SK-N-SH treated with all-trans-retinoic acid at 6 μM for 48 hours (cell line): ENCODE results near the gene ACOT13.
"Not testable (repeated sequence)": the region's sequence is repeated elsewhere in the genome, so short reads cannot be mapped to it uniquely, and the experiment has no call there.

Experiments used
- ATAC-seq: fragments of 200-7000 bp; cut with Tn5 transposase; 3 replicates; pipeline ENCODE4 v1.9.1; 2020; ENCODE audit warnings: mild to moderate bottlenecking, moderate library complexity
- ARNTL ChIP-seq: fragments of 450-650 bp; formaldehyde crosslinking; IDR thresholded peaks from 2 replicates; pipeline ENCODE4 v1.5.0; 2020; ENCODE audit warnings: low read depth, mild to moderate bottlenecking, moderate library complexity, borderline replicate concordance
- BACH2 ChIP-seq: fragments of 250-450 bp; sonication (Bioruptor Pico); IDR thresholded peaks from 2 replicates; pipeline ENCODE4 v1.9.0; 2021; ENCODE audit warnings: mild to moderate bottlenecking, borderline replicate concordance
- CREB5 ChIP-seq: fragments of 250-450 bp; sonication (Bioruptor Pico); IDR thresholded peaks from 2 replicates; pipeline ENCODE4 v1.5.1; 2020; ENCODE audit warnings: low read depth, mild to moderate bottlenecking, moderate library complexity
- CSDC2 ChIP-seq: fragments of 250-450 bp; sonication (Bioruptor Pico); IDR thresholded peaks from 2 replicates; pipeline ENCODE4 v1.5.0; 2020; ENCODE audit warnings: mild to moderate bottlenecking, moderate library complexity
- ESRRG ChIP-seq: fragments of 250-450 bp; sonication (Bioruptor Pico); IDR thresholded peaks from 2 replicates; pipeline ENCODE4 v1.6.1; 2021; ENCODE audit warnings: mild to moderate bottlenecking
- GLIS3 ChIP-seq: fragments of 250-450 bp; sonication (Bioruptor Pico); IDR thresholded peaks from 2 replicates; pipeline ENCODE4 v1.5.0; 2020; ENCODE audit warnings: mild to moderate bottlenecking, moderate library complexity
- ISL1 ChIP-seq: fragments of 250-450 bp; sonication (Bioruptor Pico); IDR thresholded peaks from 2 replicates; pipeline ENCODE4 v2.1.2; 2022; ENCODE audit warnings: mild to moderate bottlenecking, moderate library complexity
- OSR1 ChIP-seq: fragments of 250-450 bp; sonication (Bioruptor Pico); IDR thresholded peaks from 2 replicates; pipeline ENCODE4 v1.8.0; 2022; ENCODE audit warnings: moderate library complexity, mild to moderate bottlenecking, inconsistent platforms
- PATZ1 ChIP-seq: fragments of 250-450 bp; sonication (Bioruptor Pico); IDR thresholded peaks from 2 replicates; pipeline ENCODE4 v1.8.0; 2020; ENCODE audit warnings: mild to moderate bottlenecking, moderate library complexity, borderline replicate concordance
- POU6F1 ChIP-seq: fragments of 250-450 bp; sonication (Bioruptor Pico); IDR thresholded peaks from 2 replicates; pipeline ENCODE4 v1.8.0; 2021; ENCODE audit warnings: low read depth, mild to moderate bottlenecking, moderate library complexity, borderline replicate concordance
- PPARA ChIP-seq: fragments of 250-450 bp; sonication (Bioruptor Pico); IDR thresholded peaks from 2 replicates; pipeline ENCODE4 v1.5.0; 2020; ENCODE audit warnings: mild to moderate bottlenecking, borderline replicate concordance
- RARB ChIP-seq: fragments of 250-450 bp; sonication (Bioruptor Pico); IDR thresholded peaks from 2 replicates; pipeline ENCODE4 v1.8.0; 2021; ENCODE audit warnings: mild to moderate bottlenecking, moderate library complexity
- SNAI2 ChIP-seq: fragments of 250-450 bp; sonication (Bioruptor Pico); IDR thresholded peaks from 2 replicates; pipeline ENCODE4 v1.5.0; 2020; ENCODE audit warnings: mild to moderate bottlenecking, moderate library complexity
- TCF4 ChIP-seq: fragments of 250-450 bp; sonication (Bioruptor Pico); IDR thresholded peaks from 2 replicates; pipeline ENCODE4 v1.8.0; 2021; ENCODE audit warnings: mild to moderate bottlenecking, moderate library complexity, borderline replicate concordance
- TOX ChIP-seq: fragments of 250-450 bp; sonication (Bioruptor Pico); IDR thresholded peaks from 2 replicates; pipeline ENCODE4 v1.8.0; 2021; ENCODE audit warnings: mild to moderate bottlenecking, moderate library complexity, borderline replicate concordance
- TSHZ2 ChIP-seq: fragments of 250-450 bp; sonication (Bioruptor Pico); IDR thresholded peaks from 2 replicates; pipeline ENCODE4 v1.5.0; 2020; ENCODE audit warnings: mild to moderate bottlenecking, moderate library complexity
- ZC3H10 ChIP-seq: fragments of 250-450 bp; sonication (Bioruptor Pico); IDR thresholded peaks from 2 replicates; pipeline ENCODE4 v1.5.1; 2021; ENCODE audit warnings: mild to moderate bottlenecking, moderate library complexity
- ZFP3 ChIP-seq: fragments of 250-450 bp; sonication (Bioruptor Pico); IDR thresholded peaks from 2 replicates; pipeline ENCODE4 v1.5.0; 2020; ENCODE audit warnings: mild to moderate bottlenecking, moderate library complexity
- ZFP30 ChIP-seq: fragments of 450-650 bp; formaldehyde crosslinking; IDR thresholded peaks from 2 replicates; pipeline ENCODE4 v1.5.0; 2022; ENCODE audit warnings: mild to moderate bottlenecking, moderate library complexity
- ZNF565 ChIP-seq: fragments of 450-650 bp; formaldehyde crosslinking; conservative IDR thresholded peaks from 2 replicates; pipeline ENCODE4 v1.5.0; 2020; ENCODE audit warnings: low read depth, mild to moderate bottlenecking, moderate library complexity
- ZNF70 ChIP-seq: fragments of 450-650 bp; formaldehyde crosslinking; IDR thresholded peaks from 2 replicates; pipeline ENCODE4 v1.5.0; 2020; ENCODE audit warnings: mild to moderate bottlenecking, moderate library complexity
- ZNF8 ChIP-seq: fragments of 450-650 bp; formaldehyde crosslinking; IDR thresholded peaks from 2 replicates; pipeline ENCODE4 v1.5.0; 2020; ENCODE audit warnings: mild to moderate bottlenecking, moderate library complexity

ACOT13 gene

GRCh38 chr6:24672620-24673182 is 5.8 kb downstream of the ACOT13 start:
- ATAC-seq: no peak
- TF ChIP-seq CREB5 (CRISPR knock-in tag) (no peak), CSDC2 (CRISPR knock-in tag) (no peak), POU6F1 (no peak), OSR1 (no peak), ZFP3 (CRISPR knock-in tag) (no peak), ZC3H10 (CRISPR knock-in tag) (no peak), SNAI2 (CRISPR knock-in tag) (no peak), TSHZ2 (no peak)

GRCh38 chr6:24673625-24674024 is 6.7 kb downstream of the ACOT13 start:
- TF ChIP-seq ESRRG (CRISPR knock-in tag) (no peak), ZFP3 (CRISPR knock-in tag) (no peak), ARNTL (CRISPR knock-in tag) (no peak), ZNF565 (no peak), PATZ1 (no peak), CSDC2 (CRISPR knock-in tag) (no peak), GLIS3 (CRISPR knock-in tag) (no peak), BACH2 (CRISPR knock-in tag) (no peak), TSHZ2 (no peak), ZNF70 (CRISPR knock-in tag) (no peak), ZC3H10 (CRISPR knock-in tag) (no peak), PPARA (CRISPR knock-in tag) (no peak), OSR1 (no peak), ZNF8 (CRISPR knock-in tag) (no peak), RARB (CRISPR knock-in tag) (no peak)
- no peak for ATAC-seq

GRCh38 chr6:24678792-24679352 is 12.0 kb downstream of the ACOT13 start:
- ATAC-seq: not testable (repeated sequence)

GRCh38 chr6:24680582-24680981 is 13.7 kb downstream of the ACOT13 start:
- no peak for ATAC-seq
- TF ChIP-seq ZFP3 (CRISPR knock-in tag) (no peak), ZNF565 (no peak), CREB5 (CRISPR knock-in tag) (no peak), RARB (CRISPR knock-in tag) (no peak), BACH2 (CRISPR knock-in tag) (no peak), ZNF8 (CRISPR knock-in tag) (no peak), ISL1 (CRISPR knock-in tag) (no peak), ESRRG (CRISPR knock-in tag) (no peak), ZNF70 (CRISPR knock-in tag) (no peak), TCF4 (CRISPR knock-in tag) (no peak), ZFP30 (CRISPR knock-in tag) (no peak), PATZ1 (no peak), TOX (CRISPR knock-in tag) (no peak)
- TF ChIP-seq, all 23 proteins: peak for 0
